Right atrium auricular region (tissue), 2 donors: ENCODE results near the gene CHD6. TPM values are rescaled to one million over a fixed set of nuclear protein-coding genes. Genes with fewer than 3 reads are reported as not detected.

Source experiments
- DNase-seq: peaks from one replicate; pipeline ENCODE4 v3.0.0-alpha.2; 2019; ENCODE audit warnings: low spot score
- H3K27ac ChIP-seq, 2 donors: fragments of 200-600 bp; sonication (generic); 1 replicate in 1 of 2; 2 replicates in 1 of 2; pipeline ENCODE4 v1.5.1; 2016 to 2019
- H3K27me3 ChIP-seq, 2 donors: fragments of 200-600 bp; sonication (generic); one replicate each; pipeline versions ENCODE4 v1.5.1 to v1.6.0; 2017 to 2019
- H3K36me3 ChIP-seq: fragments of 200-600 bp; sonication (generic); one replicate; pipeline ENCODE4 v1.5.1; 2016
- H3K4me1 ChIP-seq, 2 donors: fragments of 200-600 bp; sonication (generic); one replicate each; pipeline versions ENCODE4 v1.5.1 to v1.6.0; 2017 to 2019
- H3K4me3 ChIP-seq, 2 donors: fragments of 200-600 bp; sonication (generic); 1 replicate in 1 of 2; 2 replicates in 1 of 2; pipeline ENCODE4 v1.5.1; 2017 to 2019; ENCODE audit warnings: mild to moderate bottlenecking in 1 of 2, moderate library complexity in 1 of 2
- H3K9me3 ChIP-seq, 2 donors: fragments of 200-600 bp; sonication (generic); one replicate each; pipeline ENCODE4 v1.5.1; 2019
- CTCF ChIP-seq, 2 donors: fragments of 200-600 bp; sonication (generic); IDR thresholded peaks; one replicate each; pipeline ENCODE4 v1.5.1; 2019; ENCODE audit warnings: antibody characterized with exemption in 2 of 2
- total RNA-seq, 2 donors: library from RNA; depleted of rRNA; stranded (reverse); fragments of >200 nt; gene quantifications; one replicate each; pipeline ENCODE4 v1.1.0, GENCODE V29; 2016

CHD6 gene
- total RNA-seq, 2 donors from 2014 or later: 22.2 to 27.4 TPM

- Histone ChIP-seq H3K9me3 (no peaks in the 10 kb centered on the region), H3K36me3 (peaks cover 12% of the 10 kb centered on the region), H3K4me3 (no peak overlapping the region), H3K27ac (no peak overlapping the region), H3K27me3 (no peaks in the 10 kb centered on the region), H3K4me1 (peaks cover 0 to 26% of the 10 kb centered on the region in 2 donors)
- DNase-seq: no peak
- no peak for TF ChIP-seq CTCF (IDR thresholded peaks at IDR 0.05)
Observed at GRCh38 chr20:41356951-41357350, 261.2 kb downstream of the CHD6 start.

GRCh38 chr20:41355598-41356203 lies 262.5 kb downstream of the CHD6 start:
- Histone ChIP-seq H3K27me3 (no peaks in the 10 kb centered on the region), H3K4me3 (no peak overlapping the region), H3K36me3 (peaks cover 18% of the 10 kb centered on the region), H3K4me1 (peaks cover 0 to 16% of the 10 kb centered on the region in 2 donors), H3K9me3 (no peaks in the 10 kb centered on the region), H3K27ac (no peak overlapping the region)
- no peak for TF ChIP-seq CTCF (IDR thresholded peaks at IDR 0.05)
- no peak for DNase-seq

- H3K4me1 ChIP-seq: peaks cover 0 to 11% of the 10 kb centered on the region in 2 donors
- no peak overlapping the region for H3K4me3 ChIP-seq
- H3K9me3 ChIP-seq: no peaks in the 10 kb centered on the region
- H3K27ac ChIP-seq: no peak overlapping the region
- DNase-seq: no peak
- peaks cover 19% of the 10 kb centered on the region for H3K36me3 ChIP-seq
- no peaks in the 10 kb centered on the region for H3K27me3 ChIP-seq
- no peak for TF ChIP-seq CTCF (IDR thresholded peaks at IDR 0.05)
Observed at GRCh38 chr20:41355192-41355591, 263.0 kb downstream of the CHD6 start.

DNA sequence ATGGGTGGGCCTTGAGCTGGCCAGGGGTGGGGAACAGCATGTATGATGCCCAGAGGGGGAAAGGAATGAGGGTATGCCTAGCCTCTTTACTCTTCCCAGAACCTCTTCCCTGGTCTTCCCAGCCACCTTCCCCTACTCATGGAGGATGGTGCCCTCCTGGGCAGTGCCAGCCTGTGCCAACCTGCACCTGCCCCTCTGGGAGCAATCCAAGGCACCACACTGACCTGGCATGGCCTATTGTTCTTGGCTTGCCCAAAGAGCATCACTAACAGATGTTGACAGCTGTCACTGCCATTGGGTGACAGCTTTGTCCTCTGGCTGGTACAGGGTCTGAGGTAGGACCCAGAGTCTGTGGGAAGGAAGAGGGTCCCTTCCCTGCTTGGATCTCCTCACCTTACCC lies 264.6 kb downstream of the CHD6 start:
- H3K4me1 ChIP-seq: no peaks in the 10 kb centered on the region
- no peak for TF ChIP-seq CTCF (IDR thresholded peaks at IDR 0.05)
- H3K27me3 ChIP-seq: no peaks in the 10 kb centered on the region
- no peak for DNase-seq
- H3K4me3 ChIP-seq: no peak overlapping the region
- H3K36me3 ChIP-seq: peaks cover 32% of the 10 kb centered on the region
- H3K27ac ChIP-seq: no peak overlapping the region
- no peaks in the 10 kb centered on the region for H3K9me3 ChIP-seq

DNA sequence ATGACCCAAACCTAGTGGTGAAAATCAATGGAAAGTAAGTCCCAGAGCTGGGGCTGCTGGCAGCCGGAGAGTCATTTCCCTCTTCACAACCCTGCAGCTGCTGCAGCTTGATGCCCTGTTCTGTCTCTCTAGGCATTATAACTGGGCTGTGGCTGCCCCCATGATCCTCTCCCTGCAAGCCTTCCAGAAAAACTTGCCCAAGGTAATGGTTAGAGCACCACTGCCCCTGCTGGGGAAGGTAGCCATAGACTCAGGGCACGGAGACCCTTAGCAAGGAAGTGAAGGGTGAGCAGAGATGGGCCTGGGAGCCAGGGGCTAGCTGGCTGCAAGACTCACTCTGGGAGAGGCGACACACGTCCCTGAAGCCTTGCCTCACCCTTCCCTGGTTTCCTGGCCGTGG lies 265.5 kb downstream of the CHD6 start:
- Histone ChIP-seq H3K4me1 (no peaks in the 10 kb centered on the region), H3K4me3 (no peak overlapping the region), H3K9me3 (no peaks in the 10 kb centered on the region), H3K27me3 (no peaks in the 10 kb centered on the region), H3K27ac (no peak overlapping the region), H3K36me3 (peaks cover 34% of the 10 kb centered on the region)
- DNase-seq: no peak
- TF ChIP-seq CTCF (IDR thresholded peaks at IDR 0.05): no peak

- Histone ChIP-seq H3K4me1 (no peaks in the 10 kb centered on the region), H3K27ac (no peak overlapping the region), H3K9me3 (no peaks in the 10 kb centered on the region), H3K4me3 (no peak overlapping the region), H3K27me3 (no peaks in the 10 kb centered on the region), H3K36me3 (peaks cover 28% of the 10 kb centered on the region)
- no peak for TF ChIP-seq CTCF (IDR thresholded peaks at IDR 0.05)
- DNase-seq: no peak
Observed at GRCh38 chr20:41352106-41352505, 266.1 kb downstream of the CHD6 start.
